Thoracic aorta (tissue), 2 donors: ENCODE measurements around the gene AMOTL2. TPM values are rescaled to one million over a fixed set of nuclear protein-coding genes. Genes with fewer than 3 reads are reported as not detected.

ENCODE experiments used
- ATAC-seq: fragments of 150-250 bp; one replicate; pipeline ENCODE4 v1.8.0; 2017; ENCODE audit warnings: low read depth; ENCODE audit not compliant: insufficient number of reproducible peaks, low FRiP score
- DNase-seq: peaks from one replicate; pipeline ENCODE4 v3.0.0-alpha.2; 2020; ENCODE audit warnings: low spot score
- H3K27ac ChIP-seq, 2 donors: fragments of 200-600 bp; sonication (generic); 1 replicate in 1 of 2; 2 replicates in 1 of 2; pipeline ENCODE4 v1.5.1; 2016; ENCODE audit warnings: mild to moderate bottlenecking in 2 of 2, moderate library complexity in 2 of 2
- H3K27me3 ChIP-seq: fragments of 200-600 bp; sonication (generic); replicated peaks from 2 replicates; pipeline ENCODE4 v1.6.0; 2016; ENCODE audit warnings: mild to moderate bottlenecking; ENCODE audit not compliant: insufficient read depth
- H3K36me3 ChIP-seq: fragments of 200-600 bp; sonication (generic); one replicate; pipeline ENCODE4 v1.5.1; 2016
- H3K4me1 ChIP-seq, 2 donors: fragments of 200-600 bp; sonication (generic); 1 replicate in 1 of 2; 2 replicates in 1 of 2; pipeline versions ENCODE4 v1.5.1 to v1.6.0; 2016; ENCODE audit warnings: low read depth in 2 of 2, mild to moderate bottlenecking in 1 of 2; ENCODE audit not compliant: control insufficient read depth in 1 of 2
- H3K4me3 ChIP-seq: fragments of 200-600 bp; sonication (generic); 2 replicates; pipeline ENCODE4 v1.5.1; 2016; ENCODE audit warnings: mild to moderate bottlenecking
- H3K9me3 ChIP-seq: fragments of 200-600 bp; sonication (generic); 2 replicates; pipeline ENCODE4 v1.5.1; 2016
- CTCF ChIP-seq: fragments of 200-600 bp; sonication (generic); IDR thresholded peaks from one replicate; pipeline ENCODE4 v1.5.1; 2019; ENCODE audit warnings: antibody characterized with exemption
- total RNA-seq, 2 donors: library from RNA; depleted of rRNA; stranded (reverse); fragments of >200 nt; gene quantifications; one replicate each; pipeline versions ENCODE4 v1.1.0 to v1.2.3, GENCODE V29; 2016

AMOTL2 gene
- total RNA-seq, 2 donors from 2014 or later, result 62.4 to 161 TPM

- Histone ChIP-seq H3K9me3 (no peaks in the 10 kb centered on the region), H3K4me1 (peaks cover 17 to 29% of the 10 kb centered on the region in 2 donors), H3K27me3 (no peaks in the 10 kb centered on the region), H3K36me3 (no peaks in the 10 kb centered on the region), H3K27ac (no peak overlapping the region), H3K4me3 (no peak overlapping the region)
- no peak for ATAC-seq
- TF ChIP-seq CTCF, result no peak
- no peak for DNase-seq
Measured at GRCh38 chr3:134320749-134321148, 53.5 kb downstream of the AMOTL2 start.

GRCh38 chr3:134319931-134320330, 54.3 kb downstream of the AMOTL2 start:
- DNase-seq (no peak), ATAC-seq (no peak)
- Histone ChIP-seq H3K4me1 (peaks cover 23 to 32% of the 10 kb centered on the region in 2 donors), H3K4me3 (no peak overlapping the region), H3K27me3 (no peaks in the 10 kb centered on the region), H3K36me3 (no peaks in the 10 kb centered on the region), H3K27ac (no peak overlapping the region), H3K9me3 (no peaks in the 10 kb centered on the region)
- TF ChIP-seq CTCF, result no peak

GRCh38 chr3:134318166-134318565, 56.1 kb downstream of the AMOTL2 start:
- Histone ChIP-seq H3K27me3 (no peaks in the 10 kb centered on the region), H3K27ac (no peak overlapping the region), H3K9me3 (no peaks in the 10 kb centered on the region), H3K4me1 (peaks cover 34 to 48% of the 10 kb centered on the region in 2 donors), H3K36me3 (no peaks in the 10 kb centered on the region), H3K4me3 (no peak overlapping the region)
- ATAC-seq (no peak), DNase-seq (no peak)
- TF ChIP-seq CTCF, result no peak

GRCh38 chr3:134317106-134317947, 56.9 kb downstream of the AMOTL2 start:
- H3K4me1 ChIP-seq, result peaks cover 38 to 55% of the 10 kb centered on the region in 2 donors

More at GRCh38 chr3:134317106-134317947, 56.9 kb downstream of the AMOTL2 start:
- ATAC-seq (peak; percentile 47), DNase-seq (no peak)
- H3K9me3 ChIP-seq, result no peaks in the 10 kb centered on the region
- no peaks in the 10 kb centered on the region for H3K36me3 ChIP-seq
- H3K27me3 ChIP-seq, result no peaks in the 10 kb centered on the region
- TF ChIP-seq CTCF, result no peak
- H3K4me3 ChIP-seq, result no peak overlapping the region
- peak overlapping the region in 1 of 2 donors; percentile 93 for H3K27ac ChIP-seq
